ENCODE data around the gene ATG2B.

ATG2B gene

GRCh38 chr14:96231056-96231455, 132.1 kb downstream of the ATG2B start:
- no peak for DNase-seq

- DNase-seq: no peak
These were observed 133.8 kb downstream of the ATG2B start for GRCh38 chr14:96229315-96229714.

Measured in anterior cingulate cortex (tissue), 58 donors.